ENCODE data around the gene MEIKIN.

DNA sequence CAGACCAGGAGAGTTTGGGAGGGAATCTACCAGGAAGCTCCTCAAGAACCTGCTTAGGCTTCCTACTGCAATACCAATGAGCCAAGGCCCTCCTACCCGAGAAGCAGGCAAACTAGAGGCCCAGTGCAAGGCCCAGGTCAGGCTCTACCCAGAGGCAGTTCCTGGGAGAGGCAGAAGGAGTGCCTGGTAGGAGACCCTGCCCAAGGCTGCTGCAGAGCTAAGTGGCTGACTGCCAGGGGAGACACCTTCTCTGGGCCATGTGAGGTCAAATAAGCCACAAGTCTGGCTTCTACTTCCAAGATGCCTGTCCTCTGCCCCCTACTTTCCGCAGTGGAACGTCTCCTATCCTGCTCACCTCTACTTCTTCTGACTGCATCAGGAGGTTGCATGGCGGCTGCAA, 48.2 kb upstream of the MEIKIN start:
- TF ChIP-seq, protein P1, sequence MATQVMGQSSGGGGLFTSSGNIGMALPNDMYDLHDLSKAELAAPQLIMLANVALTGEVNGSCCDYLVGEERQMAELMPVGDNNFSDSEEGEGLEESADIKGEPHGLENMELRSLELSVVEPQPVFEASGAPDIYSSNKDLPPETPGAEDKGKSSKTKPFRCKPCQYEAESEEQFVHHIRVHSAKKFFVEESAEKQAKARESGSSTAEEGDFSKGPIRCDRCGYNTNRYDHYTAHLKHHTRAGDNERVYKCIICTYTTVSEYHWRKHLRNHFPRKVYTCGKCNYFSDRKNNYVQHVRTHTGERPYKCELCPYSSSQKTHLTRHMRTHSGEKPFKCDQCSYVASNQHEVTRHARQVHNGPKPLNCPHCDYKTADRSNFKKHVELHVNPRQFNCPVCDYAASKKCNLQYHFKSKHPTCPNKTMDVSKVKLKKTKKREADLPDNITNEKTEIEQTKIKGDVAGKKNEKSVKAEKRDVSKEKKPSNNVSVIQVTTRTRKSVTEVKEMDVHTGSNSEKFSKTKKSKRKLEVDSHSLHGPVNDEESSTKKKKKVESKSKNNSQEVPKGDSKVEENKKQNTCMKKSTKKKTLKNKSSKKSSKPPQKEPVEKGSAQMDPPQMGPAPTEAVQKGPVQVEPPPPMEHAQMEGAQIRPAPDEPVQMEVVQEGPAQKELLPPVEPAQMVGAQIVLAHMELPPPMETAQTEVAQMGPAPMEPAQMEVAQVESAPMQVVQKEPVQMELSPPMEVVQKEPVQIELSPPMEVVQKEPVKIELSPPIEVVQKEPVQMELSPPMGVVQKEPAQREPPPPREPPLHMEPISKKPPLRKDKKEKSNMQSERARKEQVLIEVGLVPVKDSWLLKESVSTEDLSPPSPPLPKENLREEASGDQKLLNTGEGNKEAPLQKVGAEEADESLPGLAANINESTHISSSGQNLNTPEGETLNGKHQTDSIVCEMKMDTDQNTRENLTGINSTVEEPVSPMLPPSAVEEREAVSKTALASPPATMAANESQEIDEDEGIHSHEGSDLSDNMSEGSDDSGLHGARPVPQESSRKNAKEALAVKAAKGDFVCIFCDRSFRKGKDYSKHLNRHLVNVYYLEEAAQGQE (IDR thresholded peaks at IDR 0.05) = no peak
- no peak for TF ChIP-seq CTCF (IDR thresholded peaks at IDR 0.05; ENCODE audit: low read depth, low read length, missing input control)
- TF ChIP-seq EGR1 (IDR thresholded peaks at IDR 0.05; ENCODE audit: low read depth in 2 of 2) = no peak
- no peak for TF ChIP-seq SP1 (IDR thresholded peaks at IDR 0.05)
